IPS DF 4.7 (cell line): Measurements from ENCODE around the gene CCDC6.
"Not testable (repeated sequence)": the region's sequence is repeated elsewhere in the genome, so short reads cannot be mapped to it uniquely, and the experiment has no call there.

Source experiments
- DNase-seq: peaks from one replicate; pipeline ENCODE4 v3.0.0-alpha.2; 2013; ENCODE audit warnings: low spot score; ENCODE audit errors: extremely low read depth

Gene CCDC6

GRCh38 chr10:59770689-59771088 is 135.7 kb downstream of the CCDC6 start:
- no peak for DNase-seq

DNA sequence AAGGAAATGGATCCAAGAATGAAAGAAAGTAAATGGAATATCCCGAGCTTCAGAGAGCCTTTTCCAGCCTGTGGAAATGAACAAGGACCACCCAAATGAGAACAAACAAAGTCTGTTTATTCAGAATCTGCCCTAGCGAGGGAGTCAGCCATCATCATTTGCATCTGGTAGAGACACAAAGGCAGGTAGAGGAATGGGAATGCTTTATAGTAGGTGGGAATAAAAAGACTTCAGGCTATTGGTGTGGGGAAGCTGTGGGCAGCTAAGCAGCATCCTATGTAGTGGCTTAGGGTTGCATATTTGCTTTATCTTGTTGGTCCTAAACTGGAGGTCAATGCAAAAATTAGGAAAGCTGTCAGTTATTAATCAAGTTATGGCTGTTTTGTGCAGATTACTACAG is 143.9 kb downstream of the CCDC6 start:
- no peak for DNase-seq

- no peak for DNase-seq
Measured at GRCh38 chr10:59757966-59758365, 148.4 kb downstream of the CCDC6 start.

DNA sequence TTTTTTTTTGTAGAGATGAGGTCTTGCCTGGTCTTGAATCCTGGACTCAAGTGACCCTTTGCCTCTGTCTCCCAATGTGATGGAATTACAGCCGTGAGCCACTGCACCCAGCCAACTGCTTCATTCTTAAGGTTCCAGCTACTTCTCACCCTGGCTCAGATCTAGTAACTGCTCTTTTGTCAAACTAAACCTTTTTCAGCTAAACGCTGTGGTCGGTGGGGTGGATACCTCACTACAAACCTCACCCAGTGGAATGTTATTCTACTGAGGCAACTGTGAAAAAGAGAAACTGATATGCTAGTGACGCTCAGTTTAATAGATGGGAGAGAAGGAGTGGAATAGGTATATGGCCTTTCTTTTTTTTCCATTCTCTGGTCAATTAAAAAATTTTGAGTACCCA is 151.4 kb downstream of the CCDC6 start:
- DNase-seq = no peak

- no peak for DNase-seq
Measured at GRCh38 chr10:59753267-59753666, 153.1 kb downstream of the CCDC6 start, which contains the start of gene MRLN. Gene MRLN, minus strand, starts transcription at chr10:59753455.

- DNase-seq = no peak
Measured at GRCh38 chr10:59752278-59752940, 153.9 kb downstream of the CCDC6 start.

DNA sequence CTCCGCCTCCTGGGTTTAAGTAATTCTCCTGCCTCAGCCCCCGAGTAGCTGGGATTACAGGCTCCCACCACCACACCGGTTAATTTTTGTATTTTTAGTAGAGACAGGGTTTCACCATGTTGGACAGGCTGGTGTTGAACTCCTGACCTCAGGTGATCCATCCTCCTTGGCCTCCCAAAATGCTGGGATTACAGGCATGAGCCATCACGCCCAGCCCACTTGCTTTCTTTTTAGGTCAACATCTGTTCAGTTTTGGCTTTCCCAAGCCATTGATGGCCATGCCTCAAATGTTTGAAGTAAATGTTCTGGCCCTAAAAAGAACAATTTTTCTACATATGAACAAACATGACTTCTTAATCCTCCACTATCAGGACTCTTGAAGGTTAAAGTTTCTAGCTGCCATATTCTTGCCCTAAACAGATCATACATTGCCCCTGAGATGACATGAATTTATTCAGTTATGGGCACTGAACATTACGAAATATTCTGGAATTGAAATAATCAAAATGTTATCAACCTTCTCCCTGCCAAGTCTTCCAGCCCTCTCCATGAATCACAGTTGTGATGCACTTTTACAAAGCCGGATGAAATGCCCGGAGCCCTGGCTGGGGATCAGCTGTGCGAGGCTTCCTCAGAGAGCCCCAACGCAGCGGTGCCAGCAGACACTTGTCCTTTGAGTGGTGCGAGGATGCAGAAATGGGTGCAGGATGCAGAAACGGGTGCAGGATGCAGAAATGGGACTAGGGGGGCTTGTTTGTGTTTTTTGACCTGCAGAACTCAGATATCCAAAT is 156.0 kb downstream of the CCDC6 start:
- no peak for DNase-seq

- no peak for DNase-seq
Measured at GRCh38 chr10:59748834-59749233, 157.5 kb downstream of the CCDC6 start.

- DNase-seq = no peak
Measured at GRCh38 chr10:59745163-59745650, 161.1 kb downstream of the CCDC6 start.

DNA sequence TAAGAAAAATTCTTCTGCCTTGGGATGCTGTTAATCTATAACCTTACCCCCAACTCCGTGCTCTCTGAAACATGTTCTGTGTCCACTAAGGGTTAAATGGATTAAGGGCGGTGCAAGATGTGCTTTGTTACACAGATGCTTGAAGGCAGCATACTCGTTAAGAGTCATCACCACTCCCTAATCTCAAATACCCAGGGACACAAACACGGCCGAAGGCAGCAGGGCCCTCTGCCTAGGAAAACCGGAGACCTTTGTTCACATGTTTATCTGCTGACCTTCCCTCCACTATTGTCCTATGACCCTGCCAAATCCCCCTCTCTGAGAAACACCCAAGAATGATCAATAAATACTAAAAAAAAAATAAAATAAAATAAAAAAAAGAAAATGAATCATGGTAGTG is 161.6 kb downstream of the CCDC6 start:
- DNase-seq = not testable (repeated sequence)

GRCh38 chr10:59744156-59744555 is 162.2 kb downstream of the CCDC6 start:
- not testable (repeated sequence) for DNase-seq

- no peak for DNase-seq
Measured at GRCh38 chr10:59741583-59741982, 164.8 kb downstream of the CCDC6 start.

DNA sequence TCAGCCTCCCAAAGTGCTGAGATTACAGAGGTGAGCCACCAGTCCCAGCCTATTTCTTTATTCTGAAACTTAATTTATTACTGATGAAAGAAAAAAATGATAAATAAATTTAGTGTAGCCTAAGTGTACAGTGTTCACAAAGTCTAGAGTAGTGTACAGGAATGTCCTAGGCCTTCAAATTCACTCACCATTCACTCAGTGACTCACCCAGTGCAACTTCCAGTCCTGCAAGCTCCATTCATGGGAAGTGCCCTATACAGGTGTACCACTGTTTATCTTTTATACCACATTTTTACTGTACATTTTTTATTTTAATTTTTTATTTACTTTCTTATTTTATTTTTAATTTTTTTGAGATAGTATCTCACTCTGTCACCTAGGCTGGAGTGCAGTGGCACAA is 165.3 kb downstream of the CCDC6 start:
- no peak for DNase-seq
